Measurements from ENCODE around the gene DENND1C. TPM values are rescaled to one million over a fixed set of nuclear protein-coding genes. Genes with fewer than 3 reads are reported as not detected.

Gene DENND1C
- total RNA-seq, 1 experiment from 2014 or later: not detected

DNA sequence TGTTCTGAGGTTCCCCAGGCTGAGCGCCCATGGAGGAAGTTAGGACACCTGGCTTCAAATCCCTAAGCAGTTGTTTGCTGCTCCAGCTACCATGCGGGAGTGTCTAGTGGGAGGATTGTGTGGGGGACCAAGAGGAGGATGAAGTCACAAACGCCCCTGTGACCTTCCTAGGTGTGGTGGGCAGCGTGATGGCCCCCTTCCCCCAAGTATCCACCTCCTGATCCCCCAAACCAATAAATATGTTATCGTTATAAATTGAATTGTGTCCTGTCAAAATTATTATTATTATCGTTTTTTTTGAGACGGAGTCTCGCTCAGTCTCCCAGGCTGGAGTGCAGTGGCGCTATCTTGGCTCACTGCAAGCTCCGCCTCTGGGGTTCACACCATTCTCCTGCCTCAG is 47.9 kb downstream of the DENND1C start, which contains the start of gene SLC25A41:
Gene SLC25A41, minus strand, starts transcription at position 101 of the 400 bp plus-strand sequence. Its CDS starts 70 bp downstream, at position 31.
- H3F3A ChIP-seq (ENCODE audit: insufficient read depth, low read depth): no peaks in the 10 kb centered on the region
- no peaks in the 10 kb centered on the region for H3K79me2 ChIP-seq (ENCODE audit: low read depth)
- no peak for DNase-seq
- no peak within 1 kb of the TSS for H3K4me3 ChIP-seq
- H3K9me3 ChIP-seq (ENCODE audit: insufficient read depth, low read depth): no peaks in the 10 kb centered on the region
- H4K20me1 ChIP-seq (ENCODE audit: insufficient read depth): no peaks in the 10 kb centered on the region
- no peaks in the 10 kb centered on the region for H3K36me3 ChIP-seq (ENCODE audit: low read depth)
- no peak within 1 kb of the TSS for H2AFZ ChIP-seq
- no peak within 1 kb of the TSS for H3K27ac ChIP-seq
- POLR2A ChIA-PET (ENCODE audit: unreplicated experiment): no interaction called here
- no peak within 1 kb of the TSS for H3K4me2 ChIP-seq
- TF ChIP-seq EZH2 (IDR thresholded peaks at IDR 0.05; ENCODE audit: low read depth): no peak
- TF ChIP-seq CTCF (conservative IDR thresholded peaks at IDR 0.05): no peak
- no peaks in the 10 kb centered on the region for H3K4me1 ChIP-seq (replicated peaks; ENCODE audit: insufficient read depth)
- intact Hi-C loops (cut with micrococcal nuclease; ENCODE audit: unreplicated experiment): no loop called here
- H3K27me3 ChIP-seq (ENCODE audit: insufficient read depth, low read depth): no peaks in the 10 kb centered on the region
- CTCF ChIA-PET: no interaction called here
- no TSS peak for BruUV-seq (replicated peaks)
- H3K9me2 ChIP-seq (ENCODE audit: insufficient read depth): no peaks in the 10 kb centered on the region

DNA sequence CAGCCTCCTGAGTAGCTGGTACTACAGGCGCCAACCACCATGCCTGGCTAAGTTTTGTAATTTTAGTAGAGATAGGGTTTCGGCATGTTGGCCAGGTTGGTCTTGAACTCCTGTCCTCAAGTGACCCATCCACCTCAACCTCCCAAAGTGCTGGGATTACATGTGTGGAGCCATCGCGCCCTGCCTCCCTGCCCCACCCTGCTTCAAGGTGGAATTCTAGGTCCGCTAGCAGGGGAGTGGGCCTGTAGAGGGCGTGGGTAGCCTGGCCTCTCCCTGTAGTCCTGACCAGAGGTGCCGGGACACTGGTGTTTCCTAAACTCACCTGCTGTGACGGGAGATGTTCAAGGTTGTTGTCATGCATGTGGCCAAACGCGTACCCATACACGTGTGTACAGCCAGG is 48.4 kb downstream of the DENND1C start:
- Histone ChIP-seq H3K27ac (no peak overlapping the region), H3K4me1 (replicated peaks; ENCODE audit: insufficient read depth) (no peaks in the 10 kb centered on the region), H3K4me3 (no peak overlapping the region), H3K79me2 (ENCODE audit: low read depth) (no peaks in the 10 kb centered on the region), H3K27me3 (ENCODE audit: insufficient read depth, low read depth) (no peaks in the 10 kb centered on the region), H4K20me1 (ENCODE audit: insufficient read depth) (no peaks in the 10 kb centered on the region), H3F3A (ENCODE audit: insufficient read depth, low read depth) (no peaks in the 10 kb centered on the region), H3K9me2 (ENCODE audit: insufficient read depth) (no peaks in the 10 kb centered on the region), H3K9me3 (ENCODE audit: insufficient read depth, low read depth) (no peaks in the 10 kb centered on the region), H3K36me3 (ENCODE audit: low read depth) (no peaks in the 10 kb centered on the region), H3K4me2 (no peak overlapping the region), H2AFZ (no peak overlapping the region)
- TF ChIP-seq EZH2 (IDR thresholded peaks at IDR 0.05; ENCODE audit: low read depth): no peak
- no peak for TF ChIP-seq CTCF (conservative IDR thresholded peaks at IDR 0.05)
- no TSS peak for BruUV-seq (replicated peaks)
- POLR2A ChIA-PET (ENCODE audit: unreplicated experiment): no interaction called here
- intact Hi-C loops (cut with micrococcal nuclease; ENCODE audit: unreplicated experiment): no loop called here
- CTCF ChIA-PET: no interaction called here
- DNase-seq: no peak

- intact Hi-C loops (cut with micrococcal nuclease; ENCODE audit: unreplicated experiment): no loop called here
- Histone ChIP-seq H3K9me2 (ENCODE audit: insufficient read depth) (no peaks in the 10 kb centered on the region), H2AFZ (no peak overlapping the region), H3K27me3 (ENCODE audit: insufficient read depth, low read depth) (no peaks in the 10 kb centered on the region), H3K4me1 (replicated peaks; ENCODE audit: insufficient read depth) (no peaks in the 10 kb centered on the region), H3K27ac (no peak overlapping the region), H3K36me3 (ENCODE audit: low read depth) (no peaks in the 10 kb centered on the region), H3K4me2 (no peak overlapping the region), H3K79me2 (ENCODE audit: low read depth) (no peaks in the 10 kb centered on the region), H4K20me1 (ENCODE audit: insufficient read depth) (no peaks in the 10 kb centered on the region), H3F3A (ENCODE audit: insufficient read depth, low read depth) (no peaks in the 10 kb centered on the region), H3K4me3 (no peak overlapping the region), H3K9me3 (ENCODE audit: insufficient read depth, low read depth) (no peaks in the 10 kb centered on the region)
- ChIA-PET CTCF (no interaction called here), POLR2A (ENCODE audit: unreplicated experiment) (no interaction called here)
- TF ChIP-seq EZH2 (IDR thresholded peaks at IDR 0.05; ENCODE audit: low read depth) (no peak), CTCF (conservative IDR thresholded peaks at IDR 0.05) (no peak)
- DNase-seq: no peak
- BruUV-seq (replicated peaks): no TSS peak
Measured at GRCh38 chr19:6431891-6432290, 49.7 kb downstream of the DENND1C start.

All from PC-9 (cell line).